Measurements from ENCODE around the gene HSPA1L.

Gene HSPA1L

DNA sequence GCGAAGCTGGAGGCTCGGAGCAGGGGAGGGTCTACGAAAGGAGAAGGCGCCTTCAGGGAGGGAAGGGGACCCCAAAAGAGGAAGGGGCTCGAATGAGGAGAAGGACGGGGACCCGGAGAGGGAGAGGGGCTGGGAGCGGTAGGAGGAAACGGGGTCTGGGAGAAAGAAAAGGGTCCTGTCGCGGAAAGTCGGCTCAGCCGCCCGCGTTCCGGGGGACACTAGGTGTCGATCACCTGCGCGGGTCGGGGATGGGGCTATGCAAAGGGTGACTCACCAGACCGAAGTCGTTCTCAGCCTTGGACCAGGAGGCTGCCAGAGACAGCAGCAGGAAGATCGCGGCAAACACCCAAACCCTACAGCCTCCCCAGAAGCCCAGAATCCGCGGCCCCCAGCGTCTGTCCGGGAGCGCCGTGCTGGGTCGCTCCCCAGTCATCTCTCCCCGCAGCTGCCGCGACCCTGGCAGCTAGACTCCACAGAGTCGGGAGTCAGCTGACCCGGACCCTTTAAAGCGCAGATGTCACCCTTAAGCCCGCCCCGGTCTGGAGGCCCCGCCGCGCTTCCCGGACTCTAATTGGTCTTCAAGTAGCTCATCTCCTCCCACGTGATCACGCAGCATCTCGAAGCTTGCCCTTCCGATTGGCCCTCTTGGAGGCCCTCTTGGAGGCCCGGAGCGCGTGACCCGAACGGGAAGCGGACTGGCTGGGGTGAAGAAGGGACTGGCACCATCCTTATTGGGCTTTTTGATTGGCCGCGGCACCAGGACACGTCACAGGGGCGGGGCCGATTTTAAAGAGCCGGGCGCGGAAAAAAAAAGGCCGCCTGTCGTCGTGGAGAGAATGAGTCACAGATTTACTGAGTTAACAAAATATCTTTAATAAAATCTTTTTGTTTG, 47.5 kb upstream of the HSPA1L start, which contains the start of gene NEU1 (continued):
- TF ChIP-seq GLIS2 (tag by site-specific recombination; IDR thresholded peaks at IDR 0.05) (peak; percentile 92), ZNF670 (tag by site-specific recombination; IDR thresholded peaks at IDR 0.05; ENCODE audit: low read depth) (no peak), ZSCAN16 (tag by site-specific recombination; IDR thresholded peaks at IDR 0.05) (no peak), ZNF692 (tag by site-specific recombination; IDR thresholded peaks at IDR 0.05) (peak; percentile 88), BCL6B (tag by site-specific recombination; IDR thresholded peaks at IDR 0.05) (no peak), GLI2 (tag by site-specific recombination; IDR thresholded peaks at IDR 0.05; ENCODE audit: borderline replicate concordance, low read depth) (no peak), ZNF341 (tag by site-specific recombination; IDR thresholded peaks at IDR 0.05; ENCODE audit: low read depth) (no peak), YY1 (tag by site-specific recombination; IDR thresholded peaks at IDR 0.05) (no peak), ZNF366 (tag by site-specific recombination; conservative IDR thresholded peaks at IDR 0.05) (no peak), ZNF677 (tag by site-specific recombination; IDR thresholded peaks at IDR 0.05) (no peak), ZNF248 (tag by site-specific recombination; IDR thresholded peaks at IDR 0.05) (no peak), ZFP37 (tag by site-specific recombination; IDR thresholded peaks at IDR 0.05) (no peak), ZNF776 (tag by site-specific recombination; IDR thresholded peaks at IDR 0.05; ENCODE audit: borderline replicate concordance) (no peak), MEIS1 (CRISPR knock-in tag; IDR thresholded peaks at IDR 0.05; ENCODE audit: borderline replicate concordance) (no peak), KLF7 (tag by site-specific recombination; IDR thresholded peaks at IDR 0.05; ENCODE audit: borderline replicate concordance) (no peak), ZNF510 (tag by site-specific recombination; IDR thresholded peaks at IDR 0.05; ENCODE audit: insufficient replicate concordance) (no peak), ZBTB21 (tag by site-specific recombination; IDR thresholded peaks at IDR 0.05) (no peak), ZXDB (tag by site-specific recombination; IDR thresholded peaks at IDR 0.05) (peak; percentile 82), ZNF292 (tag by site-specific recombination; IDR thresholded peaks at IDR 0.05; ENCODE audit: borderline replicate concordance, low read depth) (no peak), ZNF157 (tag by site-specific recombination; IDR thresholded peaks at IDR 0.05) (no peak), ZNF623 (tag by site-specific recombination; IDR thresholded peaks at IDR 0.05) (no peak), ZNF76 (tag by site-specific recombination; IDR thresholded peaks at IDR 0.05; ENCODE audit: borderline replicate concordance, low read depth) (no peak), ZNF335 (tag by site-specific recombination; conservative IDR thresholded peaks at IDR 0.05) (no peak), ZNF530 (tag by site-specific recombination; IDR thresholded peaks at IDR 0.05; ENCODE audit: low read depth) (no peak), FEZF1 (tag by site-specific recombination; IDR thresholded peaks at IDR 0.05) (no peak), OSR2 (tag by site-specific recombination; IDR thresholded peaks at IDR 0.05) (no peak), ZNF514 (tag by site-specific recombination; IDR thresholded peaks at IDR 0.05) (no peak)
- TF ChIP-seq, protein P1, sequence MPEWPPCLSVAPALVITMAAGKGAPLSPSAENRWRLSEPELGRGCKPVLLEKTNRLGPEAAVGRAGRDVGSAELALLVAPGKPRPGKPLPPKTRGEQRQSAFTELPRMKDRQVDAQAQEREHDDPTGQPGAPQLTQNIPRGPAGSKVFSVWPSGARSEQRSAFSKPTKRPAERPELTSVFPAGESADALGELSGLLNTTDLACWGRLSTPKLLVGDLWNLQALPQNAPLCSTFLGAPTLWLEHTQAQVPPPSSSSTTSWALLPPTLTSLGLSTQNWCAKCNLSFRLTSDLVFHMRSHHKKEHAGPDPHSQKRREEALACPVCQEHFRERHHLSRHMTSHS (tag by site-specific recombination; IDR thresholded peaks at IDR 0.05): no peak
- TF ChIP-seq, protein P2, sequence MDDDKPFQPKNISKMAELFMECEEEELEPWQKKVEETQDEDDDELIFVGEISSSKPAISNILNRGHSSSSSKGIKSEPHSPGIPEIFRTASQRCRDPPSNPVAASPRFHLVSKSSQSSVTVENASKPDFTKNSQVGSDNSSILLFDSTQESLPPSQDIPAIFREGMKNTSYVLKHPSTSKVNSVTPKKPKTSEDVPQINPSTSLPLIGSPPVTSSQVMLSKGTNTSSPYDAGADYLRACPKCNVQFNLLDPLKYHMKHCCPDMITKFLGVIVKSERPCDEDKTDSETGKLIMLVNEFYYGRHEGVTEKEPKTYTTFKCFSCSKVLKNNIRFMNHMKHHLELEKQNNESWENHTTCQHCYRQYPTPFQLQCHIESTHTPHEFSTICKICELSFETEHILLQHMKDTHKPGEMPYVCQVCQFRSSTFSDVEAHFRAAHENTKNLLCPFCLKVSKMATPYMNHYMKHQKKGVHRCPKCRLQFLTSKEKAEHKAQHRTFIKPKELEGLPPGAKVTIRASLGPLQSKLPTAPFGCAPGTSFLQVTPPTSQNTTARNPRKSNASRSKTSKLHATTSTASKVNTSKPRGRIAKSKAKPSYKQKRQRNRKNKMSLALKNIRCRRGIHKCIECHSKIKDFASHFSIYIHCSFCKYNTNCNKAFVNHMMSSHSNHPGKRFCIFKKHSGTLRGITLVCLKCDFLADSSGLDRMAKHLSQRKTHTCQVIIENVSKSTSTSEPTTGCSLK (tag by site-specific recombination; IDR thresholded peaks at IDR 0.05): no peak
- TF ChIP-seq, protein P3, sequence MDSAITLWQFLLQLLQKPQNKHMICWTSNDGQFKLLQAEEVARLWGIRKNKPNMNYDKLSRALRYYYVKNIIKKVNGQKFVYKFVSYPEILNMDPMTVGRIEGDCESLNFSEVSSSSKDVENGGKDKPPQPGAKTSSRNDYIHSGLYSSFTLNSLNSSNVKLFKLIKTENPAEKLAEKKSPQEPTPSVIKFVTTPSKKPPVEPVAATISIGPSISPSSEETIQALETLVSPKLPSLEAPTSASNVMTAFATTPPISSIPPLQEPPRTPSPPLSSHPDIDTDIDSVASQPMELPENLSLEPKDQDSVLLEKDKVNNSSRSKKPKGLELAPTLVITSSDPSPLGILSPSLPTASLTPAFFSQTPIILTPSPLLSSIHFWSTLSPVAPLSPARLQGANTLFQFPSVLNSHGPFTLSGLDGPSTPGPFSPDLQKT (IDR thresholded peaks at IDR 0.05; ENCODE audit: borderline replicate concordance, low read depth, low read length): no peak

Measured in HEK293 (cell line).